Transverse colon (tissue), 4 donors: ENCODE data around the gene ZC3H12D. TPM values are rescaled to one million over a fixed set of nuclear protein-coding genes. Genes with fewer than 3 reads are reported as not detected.

ENCODE experiments used
- DNase-seq: peaks from one replicate; pipeline ENCODE4 v3.0.0-alpha.2; 2019
- H3K27ac ChIP-seq, 4 donors: fragments of 200-600 bp; sonication (generic); 2 replicates each; pipeline ENCODE4 v1.5.1; 2016 to 2018; ENCODE audit warnings: inconsistent platforms in 4 of 4
- H3K27me3 ChIP-seq: fragments of 200-600 bp; sonication (generic); 2 replicates; pipeline ENCODE4 v1.5.1; 2017; ENCODE audit warnings: inconsistent platforms
- H3K36me3 ChIP-seq, 4 donors: fragments of 200-600 bp; sonication (generic); 2 replicates each; pipeline ENCODE4 v1.5.1; 2017 to 2019; ENCODE audit warnings: inconsistent platforms in 4 of 4
- H3K4me1 ChIP-seq, 4 donors: fragments of 200-600 bp; sonication (generic); 2 replicates each; pipeline ENCODE4 v1.5.1; 2017 to 2020; ENCODE audit warnings: inconsistent platforms in 4 of 4
- H3K4me3 ChIP-seq, 4 donors: fragments of 200-600 bp; sonication (generic); 1 replicate in 1 of 4; 2 replicates in 3 of 4; pipeline versions ENCODE4 v1.5.1 to v1.6.1; 2017 to 2019; ENCODE audit warnings: inconsistent platforms in 4 of 4
- H3K9me3 ChIP-seq, 2 donors: fragments of 200-600 bp; sonication (generic); 2 replicates each; pipeline ENCODE4 v1.5.1; 2017 to 2019; ENCODE audit warnings: inconsistent platforms in 2 of 2
- EP300 ChIP-seq: sonication (generic); formaldehyde crosslinking; IDR thresholded peaks from one replicate; pipeline ENCODE4 v1.6.1; 2017; ENCODE audit warnings: antibody characterized with exemption, low read depth
- POLR2A ChIP-seq: fragments of 450-650 bp; IDR thresholded peaks from one replicate; pipeline ENCODE4 v1.6.1; 2016; ENCODE audit warnings: antibody characterized with exemption, mild to moderate bottlenecking, moderate library complexity
- POLR2AphosphoS5 ChIP-seq, 3 donors: sonication (generic); formaldehyde crosslinking; IDR thresholded peaks; one replicate each; pipeline ENCODE4 v1.6.1; 2016; ENCODE audit warnings: antibody characterized with exemption in 3 of 3
- WGBS, 2 donors: methylation state at CpG; one replicate each; pipeline ENCODE4 v1.1.5; 2018; ENCODE audit warnings: low coverage in 1 of 2; 5-methylcytosine and 5-hydroxymethylcytosine counted together
- in situ Hi-C, 4 donors: fragments of 200-750 bp; cut with MboI; loops; one replicate each; pipeline versions ENCODE4 v1.15.0 to v1.15.1; 2017; ENCODE audit warnings: low sequenced_read_pairs in 3 of 4, low pct_ligation_motif_present in 1 of 4, low pct_unique_long_range_greater_than_20kb in 1 of 4
- intact Hi-C: fragments of 100-400 bp; cut with DNase I; formaldehyde crosslinking; loops from one replicate; pipeline ENCODE4 v1.15.1; 2023; ENCODE audit warnings: low total_unique reads
- total RNA-seq, 4 donors: library from RNA; depleted of rRNA; stranded (reverse); fragments of >200 nt; gene quantifications; one replicate each; pipeline ENCODE4 v1.1.0, GENCODE V29; 2016
- TF ChIP-seq, protein P1 (sequence below), 5 experiments: fragments of 200-600 bp in 3 of 5; fragments of 450-650 bp in 2 of 5; sonication (generic) in 3 of 5; IDR thresholded peaks; 1 replicate in 2 of 5; 2 replicates in 3 of 5; pipeline ENCODE4 v1.5.1; 2016 to 2017; ENCODE audit warnings: antibody characterized with exemption in 5 of 5, inconsistent platforms in 3 of 5, mild to moderate bottlenecking in 2 of 5, moderate library complexity in 1 of 5

The ZC3H12D gene
- total RNA-seq, 4 donors from 2014 or later: 1.8 to 24.3 (median 12.1) TPM

DNA sequence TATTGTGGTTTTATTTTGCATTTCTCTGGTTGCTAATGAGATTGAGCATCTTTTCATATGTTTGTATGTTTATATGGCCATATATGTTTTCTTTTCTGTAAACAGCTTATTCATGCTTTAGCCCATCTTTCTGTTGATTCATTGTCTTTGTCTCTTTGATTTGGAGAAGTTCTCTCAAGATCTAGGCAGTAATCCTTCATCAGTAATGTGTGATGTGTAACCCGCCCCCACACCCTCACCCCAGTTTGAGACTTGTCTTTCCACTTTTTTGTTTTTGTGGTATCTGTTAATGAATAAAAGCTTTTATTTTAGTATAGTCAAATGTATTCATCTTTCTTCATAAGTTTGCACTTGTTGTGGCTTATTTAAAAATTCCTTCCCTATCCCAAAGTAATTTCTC lies 26.0 kb downstream of the ZC3H12D start:
- intact Hi-C loops: no loop called here
- WGBS, 2 donors: 84 to 100% methylated on average over 1 of the region's 1 CpG
- no peak overlapping the region for H3K27ac ChIP-seq
- H3K36me3 ChIP-seq: no peaks in the 10 kb centered on the region
- in situ Hi-C loops: no loop called here
- peaks cover 13 to 24% (median 18%) of the 10 kb centered on the region in 4 donors for H3K4me1 ChIP-seq
- TF ChIP-seq EP300 (no peak), POLR2AphosphoS5 (IDR thresholded peaks at IDR 0.05) (no peak), POLR2A (no peak)
- TF ChIP-seq, protein P1, sequence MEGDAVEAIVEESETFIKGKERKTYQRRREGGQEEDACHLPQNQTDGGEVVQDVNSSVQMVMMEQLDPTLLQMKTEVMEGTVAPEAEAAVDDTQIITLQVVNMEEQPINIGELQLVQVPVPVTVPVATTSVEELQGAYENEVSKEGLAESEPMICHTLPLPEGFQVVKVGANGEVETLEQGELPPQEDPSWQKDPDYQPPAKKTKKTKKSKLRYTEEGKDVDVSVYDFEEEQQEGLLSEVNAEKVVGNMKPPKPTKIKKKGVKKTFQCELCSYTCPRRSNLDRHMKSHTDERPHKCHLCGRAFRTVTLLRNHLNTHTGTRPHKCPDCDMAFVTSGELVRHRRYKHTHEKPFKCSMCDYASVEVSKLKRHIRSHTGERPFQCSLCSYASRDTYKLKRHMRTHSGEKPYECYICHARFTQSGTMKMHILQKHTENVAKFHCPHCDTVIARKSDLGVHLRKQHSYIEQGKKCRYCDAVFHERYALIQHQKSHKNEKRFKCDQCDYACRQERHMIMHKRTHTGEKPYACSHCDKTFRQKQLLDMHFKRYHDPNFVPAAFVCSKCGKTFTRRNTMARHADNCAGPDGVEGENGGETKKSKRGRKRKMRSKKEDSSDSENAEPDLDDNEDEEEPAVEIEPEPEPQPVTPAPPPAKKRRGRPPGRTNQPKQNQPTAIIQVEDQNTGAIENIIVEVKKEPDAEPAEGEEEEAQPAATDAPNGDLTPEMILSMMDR (IDR thresholded peaks at IDR 0.05): no peak
- DNase-seq: no peak
- no peaks in the 10 kb centered on the region for H3K9me3 ChIP-seq
- no peaks in the 10 kb centered on the region for H3K27me3 ChIP-seq
- H3K4me3 ChIP-seq: no peak overlapping the region

DNA sequence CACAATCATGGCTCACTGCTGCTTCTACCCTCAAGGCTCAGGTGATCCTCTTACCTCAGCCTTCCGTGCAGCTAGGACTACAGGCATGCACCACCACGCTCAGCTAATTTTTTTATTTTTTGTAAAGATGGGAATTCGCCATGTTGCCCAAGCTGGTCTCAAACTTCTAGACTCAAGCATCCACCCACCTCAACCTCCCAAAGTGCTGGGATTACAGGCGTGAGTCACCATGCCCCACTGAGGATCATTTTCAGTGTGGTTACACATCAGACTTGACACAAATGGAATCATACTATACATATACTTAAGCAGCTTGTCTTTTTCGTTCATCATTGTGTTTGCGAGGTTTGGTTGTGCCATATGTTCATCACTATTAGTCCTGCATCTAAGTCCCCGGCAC lies 26.6 kb downstream of the ZC3H12D start:
- 97% methylated on average over 7 of the region's 7 CpGs; no CpG with 5 or more reads in 1 of the 2 donors for WGBS, 2 donors
- TF ChIP-seq EP300 (no peak), POLR2A (no peak), POLR2AphosphoS5 (IDR thresholded peaks at IDR 0.05) (no peak)
- TF ChIP-seq, protein P1 (IDR thresholded peaks at IDR 0.05): no peak

DNA sequence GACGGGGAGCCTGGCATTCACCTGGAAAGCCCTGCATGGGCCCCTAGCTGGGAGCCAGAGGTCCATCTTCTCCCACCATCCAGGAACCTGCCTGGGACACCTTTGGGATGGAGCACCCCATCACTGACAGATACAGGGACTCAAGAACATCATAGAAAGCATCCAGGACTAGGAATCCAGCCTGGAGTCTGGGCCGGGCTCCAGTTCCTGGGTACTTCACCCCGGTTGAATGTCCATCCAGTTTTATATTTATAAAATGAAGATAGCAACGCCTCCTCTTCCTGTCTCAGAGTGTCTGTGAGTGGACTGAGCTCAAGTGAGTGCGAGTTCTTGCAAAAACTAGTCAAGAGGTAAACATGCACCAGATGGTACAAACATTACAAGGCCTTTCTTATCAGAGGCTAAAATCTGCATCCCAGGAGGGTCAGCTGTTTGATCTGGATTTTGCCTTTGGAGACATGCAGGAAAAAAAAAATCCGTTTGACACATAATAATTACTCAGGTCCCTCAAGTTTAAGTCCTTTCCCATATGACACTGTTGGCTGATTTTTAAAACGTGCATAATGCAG lies 27.4 kb downstream of the ZC3H12D start:
- Histone ChIP-seq H3K36me3 (no peaks in the 10 kb centered on the region), H3K27me3 (no peaks in the 10 kb centered on the region), H3K4me1 (peaks cover 20 to 36% (median 25%) of the 10 kb centered on the region in 4 donors), H3K4me3 (no peak overlapping the region), H3K27ac (no peak overlapping the region), H3K9me3 (no peaks in the 10 kb centered on the region)
- in situ Hi-C loops: no loop called here
- no peak for DNase-seq
- WGBS, 2 donors: 68% methylated on average over 3 to 6 of the region's 7 CpGs
- TF ChIP-seq EP300: no peak
- no peak for TF ChIP-seq POLR2A
- TF ChIP-seq, protein P1 (IDR thresholded peaks at IDR 0.05): no peak
- no peak for TF ChIP-seq POLR2AphosphoS5 (IDR thresholded peaks at IDR 0.05)
- intact Hi-C loops: no loop called here

More for the DNA sequence above, 26.6 kb downstream of the ZC3H12D start:
- no peak for DNase-seq
- Histone ChIP-seq H3K9me3 (no peaks in the 10 kb centered on the region), H3K27me3 (no peaks in the 10 kb centered on the region), H3K36me3 (no peaks in the 10 kb centered on the region), H3K4me3 (no peak overlapping the region), H3K4me1 (peaks cover 18 to 30% (median 22%) of the 10 kb centered on the region in 4 donors), H3K27ac (no peak overlapping the region)
- intact Hi-C loops: no loop called here
- in situ Hi-C loops: no loop called here

DNA sequence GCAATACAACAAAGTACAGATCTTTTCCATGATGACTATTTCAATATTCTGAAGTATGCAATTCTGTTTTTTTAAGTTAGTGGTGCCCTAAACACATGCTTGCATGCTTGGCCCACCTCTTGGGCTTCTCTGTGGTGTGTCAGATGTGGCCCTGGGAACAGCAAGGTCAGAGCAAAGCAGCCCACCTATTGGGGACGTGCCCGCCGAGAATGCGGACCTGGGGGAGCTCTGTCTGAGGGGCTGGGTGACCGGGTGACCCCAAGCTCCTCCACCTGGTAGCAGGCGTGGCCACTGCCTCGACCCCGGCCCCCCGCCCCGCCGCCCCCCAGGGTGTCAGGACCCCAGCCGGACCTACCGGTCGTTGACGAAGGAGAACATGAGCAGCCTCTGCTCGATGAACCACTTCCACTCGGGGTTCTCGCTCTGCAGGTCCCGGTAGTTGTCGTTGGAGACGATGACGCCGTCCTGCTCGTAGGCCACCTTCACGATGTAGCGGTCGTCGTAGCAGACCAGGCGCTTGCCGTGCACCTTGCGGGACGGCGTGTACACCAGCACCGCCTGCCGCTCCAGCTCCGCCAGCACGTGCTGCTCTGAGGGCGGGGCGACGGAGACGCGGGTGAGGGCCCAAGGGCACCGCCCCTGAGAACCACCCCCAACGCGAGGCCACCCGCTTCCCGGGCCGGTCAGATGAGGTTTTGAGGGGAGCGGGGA lies 28.3 kb downstream of the ZC3H12D start:
- WGBS, 2 donors: 95% methylated on average over 49 of the region's 49 CpGs; no CpG with 5 or more reads in 1 of the 2 donors
- intact Hi-C loops: no loop called here

More for the DNA sequence above, 28.3 kb downstream of the ZC3H12D start:
- Histone ChIP-seq H3K9me3 (no peaks in the 10 kb centered on the region), H3K4me3 (no peak overlapping the region), H3K27ac (no peak overlapping the region), H3K27me3 (no peaks in the 10 kb centered on the region), H3K36me3 (no peaks in the 10 kb centered on the region), H3K4me1 (peaks cover 23 to 46% (median 29%) of the 10 kb centered on the region in 4 donors)
- DNase-seq: no peak
- TF ChIP-seq POLR2AphosphoS5 (IDR thresholded peaks at IDR 0.05) (no peak), POLR2A (no peak), EP300 (no peak)
- TF ChIP-seq, protein P1 (IDR thresholded peaks at IDR 0.05): no peak
- in situ Hi-C loops: no loop called here
